ENCODE data around the gene PACSIN2.

DNA sequence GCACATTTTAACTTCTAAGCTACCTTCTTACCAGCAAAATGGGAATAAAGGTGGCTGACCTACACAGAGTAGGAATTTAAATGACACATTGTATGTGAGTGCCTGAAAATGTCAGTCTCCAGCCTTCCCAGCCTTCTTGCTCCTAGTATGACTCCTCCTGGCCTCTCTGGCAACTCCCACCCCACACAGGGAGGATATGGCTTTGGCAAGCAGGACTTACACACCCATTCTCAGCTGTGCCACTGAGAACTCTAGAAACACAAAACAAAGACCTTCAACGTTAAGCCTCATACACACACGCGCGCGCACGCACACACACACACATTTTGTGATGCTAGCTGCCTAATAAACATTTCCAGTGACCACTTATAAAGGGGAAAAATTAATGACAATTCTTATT lies 65.8 kb downstream of the PACSIN2 start:
- TF ChIP-seq, protein P1, sequence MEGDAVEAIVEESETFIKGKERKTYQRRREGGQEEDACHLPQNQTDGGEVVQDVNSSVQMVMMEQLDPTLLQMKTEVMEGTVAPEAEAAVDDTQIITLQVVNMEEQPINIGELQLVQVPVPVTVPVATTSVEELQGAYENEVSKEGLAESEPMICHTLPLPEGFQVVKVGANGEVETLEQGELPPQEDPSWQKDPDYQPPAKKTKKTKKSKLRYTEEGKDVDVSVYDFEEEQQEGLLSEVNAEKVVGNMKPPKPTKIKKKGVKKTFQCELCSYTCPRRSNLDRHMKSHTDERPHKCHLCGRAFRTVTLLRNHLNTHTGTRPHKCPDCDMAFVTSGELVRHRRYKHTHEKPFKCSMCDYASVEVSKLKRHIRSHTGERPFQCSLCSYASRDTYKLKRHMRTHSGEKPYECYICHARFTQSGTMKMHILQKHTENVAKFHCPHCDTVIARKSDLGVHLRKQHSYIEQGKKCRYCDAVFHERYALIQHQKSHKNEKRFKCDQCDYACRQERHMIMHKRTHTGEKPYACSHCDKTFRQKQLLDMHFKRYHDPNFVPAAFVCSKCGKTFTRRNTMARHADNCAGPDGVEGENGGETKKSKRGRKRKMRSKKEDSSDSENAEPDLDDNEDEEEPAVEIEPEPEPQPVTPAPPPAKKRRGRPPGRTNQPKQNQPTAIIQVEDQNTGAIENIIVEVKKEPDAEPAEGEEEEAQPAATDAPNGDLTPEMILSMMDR (IDR thresholded peaks at IDR 0.05): no peak
- TF ChIP-seq POLR2A (IDR thresholded peaks at IDR 0.05): no peak
